T-cell (primary cell): Measurements from ENCODE around the gene PTK6. TPM values are rescaled to one million over a fixed set of nuclear protein-coding genes. Genes with fewer than 3 reads are reported as not detected.

ENCODE experiments used
- ATAC-seq, 4 experiments: fragments of 200-7000 bp in 3 of 4; fragments of 150-1000 bp in 1 of 4; cut with Tn5 transposase; replicated peaks in 1 of 4; 1 replicate in 3 of 4; 2 replicates in 1 of 4; pipeline ENCODE4 v1.10.0; 2021; ENCODE audit warnings: moderate library complexity in 3 of 4, mild to moderate bottlenecking in 2 of 4, moderate number of reproducible peaks in 1 of 4
- CTCF ChIA-PET, 2 donors: fragments of 300-600 bp; sonication (Branson Sonifier 250); formaldehyde crosslinking; loops; one replicate each; lab custom pipeline; 2022; ENCODE audit warnings: antibody characterized with exemption in 2 of 2; lab: Charles Lee
- POLR2A ChIA-PET, 2 donors: fragments of 300-600 bp; sonication (Branson Sonifier 250); formaldehyde crosslinking; loops; one replicate each; lab custom pipeline; 2022; ENCODE audit warnings: antibody characterized with exemption in 2 of 2; lab: Charles Lee
- DNase-seq, 35 experiments: peaks; one replicate each; pipeline versions ENCODE4 v3.0.0 to v3.0.0-alpha.2; 2013 to 2023
- H3K27ac ChIP-seq: one replicate; pipeline ENCODE4 v1.5.1; 2013; ENCODE audit warnings: low read length
- H3K27me3 ChIP-seq, 2 experiments: replicated peaks in 1 of 2; 1 replicate in 1 of 2; 2 replicates in 1 of 2; pipeline versions ENCODE4 v1.6.1 to v1.7.0; 2013; ENCODE audit warnings: low read length in 1 of 2, mixed read lengths in 1 of 2; ENCODE audit not compliant: control insufficient read depth in 2 of 2, insufficient read depth in 2 of 2; ENCODE audit errors: extremely low read depth in 1 of 2
- H3K36me3 ChIP-seq, 2 donors: 1 replicate in 1 of 2; 2 replicates in 1 of 2; pipeline versions ENCODE4 v1.6.1 to v1.7.0; 2013; ENCODE audit warnings: low read length in 1 of 2; ENCODE audit not compliant: control insufficient read depth in 2 of 2, insufficient read depth in 1 of 2; ENCODE audit errors: extremely low read depth in 1 of 2
- H3K4me1 ChIP-seq, 2 experiments: 1 replicate in 1 of 2; 2 replicates in 1 of 2; pipeline versions ENCODE4 v1.6.1 to v1.7.0; 2013; ENCODE audit warnings: low read length in 2 of 2, mixed read lengths in 1 of 2; ENCODE audit not compliant: insufficient read depth in 2 of 2, control insufficient read depth in 1 of 2; ENCODE audit errors: extremely low read depth in 1 of 2
- H3K4me3 ChIP-seq, 2 donors: 1 replicate in 1 of 2; 2 replicates in 1 of 2; pipeline versions ENCODE4 v1.5.1 to v1.7.0; 2013; ENCODE audit warnings: mild to moderate bottlenecking in 2 of 2, low read length in 1 of 2, moderate library complexity in 1 of 2; ENCODE audit not compliant: control insufficient read depth in 1 of 2; ENCODE audit errors: extremely low read depth in 1 of 2
- H3K9me3 ChIP-seq: 2 replicates; pipeline ENCODE4 v1.7.0; 2013
- H3K27ac Mint-ChIP-seq, 2 donors: one replicate each; pipeline ENCODE4 v1.8.0; 2020 to 2021; ENCODE audit warnings: mild to moderate bottlenecking in 2 of 2, mixed read lengths in 2 of 2
- H3K27me3 Mint-ChIP-seq, 2 donors: one replicate each; pipeline ENCODE4 v1.8.0; 2021 to 2022; ENCODE audit warnings: mixed read lengths in 2 of 2
- H3K36me3 Mint-ChIP-seq: one replicate; pipeline ENCODE4 v1.8.0; 2021; ENCODE audit warnings: mixed read lengths
- H3K4me1 Mint-ChIP-seq, 3 donors: one replicate each; pipeline ENCODE4 v1.8.0; 2020 to 2022; ENCODE audit warnings: mixed read lengths in 3 of 3, mild to moderate bottlenecking in 1 of 3
- H3K4me3 Mint-ChIP-seq, 3 donors: one replicate each; pipeline ENCODE4 v1.8.0; 2020 to 2022; ENCODE audit warnings: mild to moderate bottlenecking in 3 of 3, mixed read lengths in 3 of 3, moderate library complexity in 3 of 3
- H3K9me3 Mint-ChIP-seq, 3 donors: one replicate each; pipeline ENCODE4 v1.8.0; 2020 to 2022; ENCODE audit warnings: mixed read lengths in 3 of 3
- WGBS: methylation state at CpG from one replicate; pipeline ENCODE4 v1.1.5; 2013; ENCODE audit warnings: missing lambda C conversion rate; ENCODE audit not compliant: insufficient coverage; 5-methylcytosine and 5-hydroxymethylcytosine counted together
- total RNA-seq, 35 experiments: library from RNA in 6 of 35; stranded (reverse) in 6 of 35; fragments of 120-200 nt in 1 of 35; gene quantifications; one replicate each; pipeline versions ENCODE4 v1.2.1 to v1.2.4 and lab custom pipeline; 2013 to 2026

The PTK6 gene
- total RNA-seq, 5 donors from 2014 or later (not counting 1 experiment from before 2014, with no cell fraction given) = 0.15 to 0.47 (median 0.23) TPM

DNA sequence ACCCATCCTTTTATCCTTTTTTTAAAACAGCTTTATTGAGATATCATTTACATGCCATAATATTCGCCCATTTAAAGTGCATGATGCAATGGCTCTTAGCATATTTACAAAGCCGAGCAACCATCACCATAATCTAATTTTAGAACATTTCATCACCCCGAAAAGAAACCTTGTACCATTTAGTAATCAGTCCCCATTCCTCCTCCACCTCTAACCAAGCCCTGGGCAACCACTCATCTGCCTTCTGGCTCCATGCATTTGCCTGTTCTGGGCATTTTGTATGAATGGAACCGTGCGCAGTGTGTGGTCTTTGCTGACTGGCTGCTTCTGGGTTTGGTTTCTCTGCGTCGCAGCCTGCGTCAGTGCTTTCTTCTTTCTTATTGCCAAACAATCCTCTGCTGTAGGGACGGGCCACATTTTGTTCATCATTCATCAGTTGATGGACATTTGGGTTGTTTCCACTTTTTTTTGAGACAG, 28.1 kb downstream of the PTK6 start:
- Histone ChIP-seq H3K4me1 (no peaks in the 10 kb centered on the region), H3K4me3 (no peak overlapping the region), H3K27ac (no peak overlapping the region), H3K9me3 (no peaks in the 10 kb centered on the region), H3K36me3 (no peaks in the 10 kb centered on the region), H3K27me3 (peaks cover 3 to 64% of the 10 kb centered on the region in 2 experiments)
- CTCF ChIA-PET = no interaction called here
- DNase-seq (no peak), ATAC-seq (no peak)
- POLR2A ChIA-PET = no interaction called here
- Mint-ChIP-seq H3K27me3 (peaks cover 37 to 59% of the 10 kb centered on the region in 2 donors), H3K4me3 (no peak overlapping the region), H3K36me3 (peaks cover 5% of the 10 kb centered on the region), H3K9me3 (peaks cover 3 to 14% (median 8%) of the 10 kb centered on the region in 3 donors), H3K27ac (no peak overlapping the region), H3K4me1 (peaks cover 0 to 8% (median 0%) of the 10 kb centered on the region in 3 donors)
- 89% methylated on average over 4 of the region's 9 CpGs for WGBS

DNA sequence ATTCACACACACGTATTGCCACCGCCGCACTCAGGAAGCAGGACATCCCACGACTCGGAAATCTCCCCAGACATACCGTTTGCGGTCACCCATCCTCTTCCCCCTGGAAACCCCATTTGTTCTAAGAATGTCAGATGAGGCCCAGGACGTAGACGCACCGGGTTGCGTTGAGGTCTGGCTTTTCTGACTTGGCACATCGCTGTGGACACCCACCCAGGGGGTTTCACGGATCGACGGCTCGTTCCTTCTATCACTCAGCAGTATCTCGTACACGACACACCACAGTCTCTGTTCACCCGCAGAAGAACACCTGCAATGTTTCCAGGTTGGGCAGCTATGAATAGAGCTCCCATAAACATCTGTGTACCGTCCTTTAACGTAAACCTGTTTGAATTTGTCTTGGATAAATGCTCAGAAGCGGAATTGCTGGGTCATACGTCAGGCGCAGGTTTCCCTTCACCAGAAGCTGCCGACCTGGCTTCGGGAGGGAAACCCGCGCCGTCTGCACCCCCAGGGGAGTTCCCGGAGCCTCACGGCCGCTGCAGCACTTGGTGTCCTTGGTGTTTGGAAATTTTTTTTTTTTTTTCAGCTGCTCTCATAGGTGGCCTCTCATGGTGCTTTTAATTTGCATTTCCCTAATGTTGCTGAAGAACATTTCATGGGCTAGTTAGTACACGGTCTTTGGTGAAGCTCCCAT, 29.0 kb downstream of the PTK6 start:
- H3K27ac ChIP-seq = no peak overlapping the region
- no peaks in the 10 kb centered on the region for H3K36me3 ChIP-seq
- Mint-ChIP-seq H3K36me3 (peaks cover 5% of the 10 kb centered on the region), H3K27ac (no peak overlapping the region), H3K4me3 (no peak overlapping the region), H3K27me3 (peaks cover 37 to 55% of the 10 kb centered on the region in 2 donors), H3K9me3 (peaks cover 3 to 12% (median 10%) of the 10 kb centered on the region in 3 donors), H3K4me1 (peaks cover 0 to 8% (median 0%) of the 10 kb centered on the region in 3 donors)
- CTCF ChIA-PET = no interaction called here
- peak in 1 of 4 experiments; percentile 45 for ATAC-seq
- 66% methylated on average over 26 of the region's 33 CpGs for WGBS
- H3K4me3 ChIP-seq = no peak overlapping the region
- peaks cover 3 to 68% of the 10 kb centered on the region in 2 experiments for H3K27me3 ChIP-seq
- POLR2A ChIA-PET = interaction anchor here in 1 of 2 donors (0.6 kb wide), 1 partner anchor 15 kb away, joined by 8 read pairs; no protein-coding TSS in a partner anchor
- no peaks in the 10 kb centered on the region for H3K9me3 ChIP-seq
- H3K4me1 ChIP-seq = no peaks in the 10 kb centered on the region
- no peak for DNase-seq

DNA sequence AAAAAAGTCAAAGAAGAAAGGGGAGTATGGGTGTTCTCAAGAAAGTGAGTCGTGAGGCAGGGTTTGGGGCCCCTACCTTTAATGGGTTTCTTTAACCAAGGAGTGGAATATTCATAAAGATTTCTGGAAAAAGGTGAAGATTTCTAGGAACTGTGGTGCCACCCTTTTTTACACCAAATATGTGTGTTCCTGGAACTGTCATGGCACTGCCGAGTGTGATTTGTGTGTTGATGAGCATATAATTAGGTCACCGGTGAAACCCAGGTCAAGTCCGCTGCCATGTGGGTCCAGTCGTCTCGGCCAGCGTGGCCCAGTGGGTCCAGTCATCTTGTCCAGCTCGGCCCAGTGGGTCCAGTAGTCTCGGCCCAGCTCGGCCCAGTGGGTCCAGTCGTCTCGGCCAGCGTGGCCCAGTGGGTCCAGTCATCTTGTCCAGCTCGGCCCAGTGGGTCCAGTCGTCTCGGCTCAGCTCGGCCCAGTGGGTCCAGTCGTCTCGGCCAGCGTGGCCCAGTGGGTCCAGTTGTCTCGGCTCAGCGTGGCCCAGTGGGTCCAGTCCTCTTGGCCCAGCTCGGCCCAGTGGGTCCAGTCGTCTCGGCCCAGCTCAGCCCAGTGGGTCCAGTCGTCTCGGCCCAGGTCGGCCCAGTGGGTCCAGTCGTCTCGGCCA, 30.0 kb downstream of the PTK6 start:
- no peaks in the 10 kb centered on the region for H3K4me1 ChIP-seq
- Mint-ChIP-seq H3K27me3 (peaks cover 36 to 46% of the 10 kb centered on the region in 2 donors), H3K4me1 (peaks cover 0 to 8% (median 0%) of the 10 kb centered on the region in 3 donors), H3K4me3 (no peak overlapping the region), H3K9me3 (peaks cover 3 to 10% (median 10%) of the 10 kb centered on the region in 3 donors), H3K27ac (no peak overlapping the region), H3K36me3 (peaks cover 5% of the 10 kb centered on the region)
- H3K4me3 ChIP-seq = no peak overlapping the region
- WGBS = 88% methylated on average over 30 of the region's 30 CpGs
- peaks cover 3 to 71% of the 10 kb centered on the region in 2 experiments for H3K27me3 ChIP-seq
- H3K9me3 ChIP-seq = no peaks in the 10 kb centered on the region
- CTCF ChIA-PET = no interaction called here
- no peak for ATAC-seq
- no peaks in the 10 kb centered on the region for H3K36me3 ChIP-seq
- POLR2A ChIA-PET = no interaction called here
- DNase-seq = no peak
- H3K27ac ChIP-seq = no peak overlapping the region

DNA sequence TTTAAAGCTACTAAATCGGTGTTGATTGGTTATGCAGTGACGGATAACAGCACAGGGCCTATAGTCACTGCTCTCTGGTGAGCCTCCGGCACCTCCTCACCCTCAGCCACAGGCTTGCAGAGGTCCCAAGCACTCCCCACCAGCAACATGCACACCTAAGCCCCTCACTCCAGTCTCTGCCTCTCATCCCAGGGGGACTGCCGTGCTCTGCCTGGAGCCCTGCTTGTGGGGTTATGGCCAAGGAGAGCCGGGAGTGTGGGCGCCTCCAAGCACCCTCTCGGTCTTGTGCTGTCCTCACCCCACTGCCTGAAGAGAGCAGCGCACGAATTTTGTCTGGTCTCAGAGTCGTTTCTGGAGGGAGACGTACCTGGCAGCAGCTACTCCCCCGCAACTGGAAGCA, 31.5 kb downstream of the PTK6 start:
- no peak overlapping the region for H3K27ac Mint-ChIP-seq
- POLR2A ChIA-PET = no interaction called here
- ATAC-seq = no peak
- peaks cover 0 to 9% (median 0%) of the 10 kb centered on the region in 3 donors for H3K4me1 Mint-ChIP-seq
- no peak overlapping the region for H3K4me3 Mint-ChIP-seq
- peaks cover 32 to 44% of the 10 kb centered on the region in 2 donors for H3K27me3 Mint-ChIP-seq
- H3K27ac ChIP-seq = no peak overlapping the region
- H3K36me3 Mint-ChIP-seq = peaks cover 5% of the 10 kb centered on the region
- H3K4me1 ChIP-seq = no peaks in the 10 kb centered on the region
- peaks cover 3 to 10% (median 10%) of the 10 kb centered on the region in 3 donors for H3K9me3 Mint-ChIP-seq
- WGBS = 72% methylated on average over 4 of the region's 12 CpGs
- no peaks in the 10 kb centered on the region for H3K36me3 ChIP-seq
- DNase-seq = no peak
- H3K9me3 ChIP-seq = no peaks in the 10 kb centered on the region
- H3K4me3 ChIP-seq = peak overlapping the region in 1 of 2 donors; percentile 8
- CTCF ChIA-PET = no interaction called here
- peaks cover 3 to 69% of the 10 kb centered on the region in 2 experiments for H3K27me3 ChIP-seq

GRCh38 chr20:63505281-63505680, 31.9 kb downstream of the PTK6 start:
- Histone ChIP-seq H3K36me3 (no peaks in the 10 kb centered on the region), H3K27me3 (peaks cover 3 to 71% of the 10 kb centered on the region in 2 experiments), H3K9me3 (no peaks in the 10 kb centered on the region), H3K4me1 (no peaks in the 10 kb centered on the region), H3K4me3 (peak overlapping the region in 1 of 2 donors; percentile 8), H3K27ac (no peak overlapping the region)
- DNase-seq = no peak
- Mint-ChIP-seq H3K4me1 (peaks cover 0 to 9% (median 0%) of the 10 kb centered on the region in 3 donors), H3K4me3 (no peak overlapping the region), H3K9me3 (peaks cover 3 to 10% (median 10%) of the 10 kb centered on the region in 3 donors), H3K36me3 (peaks cover 5% of the 10 kb centered on the region), H3K27ac (no peak overlapping the region), H3K27me3 (peaks cover 29 to 43% of the 10 kb centered on the region in 2 donors)
- ChIA-PET POLR2A (interaction anchor here in 1 of 2 donors (0.7 kb wide), 1 partner anchor 66 kb away, joined by 5 read pairs; no protein-coding TSS in a partner anchor), CTCF (no interaction called here)
- WGBS = 74% methylated on average over 7 of the region's 8 CpGs
- no peak for ATAC-seq

GRCh38 chr20:63504642-63505041, 32.5 kb downstream of the PTK6 start:
- WGBS = 91% methylated on average over 5 of the region's 9 CpGs
- H3K27ac ChIP-seq = no peak overlapping the region
- ATAC-seq = no peak
- no peak overlapping the region for H3K27ac Mint-ChIP-seq
- no peaks in the 10 kb centered on the region for H3K9me3 ChIP-seq
- DNase-seq = no peak
- peaks cover 0 to 76% of the 10 kb centered on the region in 2 experiments for H3K27me3 ChIP-seq
- H3K36me3 ChIP-seq = no peaks in the 10 kb centered on the region
- CTCF ChIA-PET = no interaction called here
- peaks cover 5% of the 10 kb centered on the region for H3K36me3 Mint-ChIP-seq
- H3K4me3 Mint-ChIP-seq = no peak overlapping the region
- peak overlapping the region in 1 of 2 donors; percentile 8 for H3K4me3 ChIP-seq
- H3K9me3 Mint-ChIP-seq = peaks cover 3 to 10% (median 10%) of the 10 kb centered on the region in 3 donors
- peaks cover 0 to 9% (median 0%) of the 10 kb centered on the region in 3 donors for H3K4me1 Mint-ChIP-seq
- POLR2A ChIA-PET = interaction anchor here in 1 of 2 donors (0.7 kb wide), 1 partner anchor 66 kb away, joined by 5 read pairs; no protein-coding TSS in a partner anchor
- H3K4me1 ChIP-seq = peaks cover 0 to 3% of the 10 kb centered on the region in 2 experiments
- peaks cover 23 to 38% of the 10 kb centered on the region in 2 donors for H3K27me3 Mint-ChIP-seq
